Epithelial cell of proximal tubule (primary cell): ENCODE results near the gene KCNK5. TPM values are rescaled to one million over a fixed set of nuclear protein-coding genes. Genes with fewer than 3 reads are reported as not detected.

ENCODE experiments used
- DNase-seq: peaks from one replicate; pipeline ENCODE4 v3.0.0-alpha.2; 2011; ENCODE audit warnings: low read depth
- H3K4me3 ChIP-seq: 2 replicates; pipeline ENCODE4 v1.5.1; 2011; ENCODE audit warnings: low read depth, mild to moderate bottlenecking, low read length
- total RNA-seq: library from RNA; depleted of rRNA; stranded (reverse); fragments of >200 nt; gene quantifications from 2 replicates; pipeline ENCODE4 v1.2.3, GENCODE V29; 2015
- TF ChIP-seq, protein P1 (sequence below): conservative IDR thresholded peaks from 2 replicates; pipeline ENCODE4 v1.5.1; 2012; ENCODE audit warnings: low read depth, mild to moderate bottlenecking, low read length

Gene KCNK5
- total RNA-seq, 1 donor from 2014 or later = 1.6 TPM

DNA sequence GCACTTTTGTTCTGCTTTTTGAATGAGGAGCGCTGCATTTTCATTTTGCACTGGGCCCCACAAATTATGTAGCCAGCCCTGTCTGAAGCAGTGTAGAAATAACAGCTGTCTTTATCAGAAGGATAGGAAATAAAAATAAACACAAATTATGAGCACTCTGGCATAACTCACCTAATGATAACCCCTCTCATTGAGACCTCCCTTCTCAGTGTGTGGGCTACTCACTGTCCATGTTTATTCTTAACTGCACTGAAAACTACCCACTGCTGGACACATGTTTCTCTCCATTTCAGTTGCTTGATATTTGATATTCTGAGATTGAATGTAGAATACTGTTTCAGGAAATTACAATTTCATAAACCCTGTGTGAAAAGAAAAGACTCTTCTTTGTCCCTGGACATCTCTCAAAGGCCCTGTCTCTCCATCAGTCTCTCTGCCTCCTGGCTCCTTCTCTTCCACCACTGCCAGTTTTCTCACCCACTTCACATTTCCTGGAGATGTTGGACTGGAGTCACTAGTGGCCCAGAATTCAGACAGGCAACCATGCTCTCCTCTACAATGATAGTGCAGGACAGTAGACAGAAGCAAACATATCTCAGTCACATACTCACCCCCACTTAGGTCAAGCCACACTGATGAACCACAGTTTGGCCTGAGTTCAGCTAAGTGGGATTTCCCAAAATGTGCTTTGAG is 84.6 kb downstream of the KCNK5 start:
- TF ChIP-seq, protein P1, sequence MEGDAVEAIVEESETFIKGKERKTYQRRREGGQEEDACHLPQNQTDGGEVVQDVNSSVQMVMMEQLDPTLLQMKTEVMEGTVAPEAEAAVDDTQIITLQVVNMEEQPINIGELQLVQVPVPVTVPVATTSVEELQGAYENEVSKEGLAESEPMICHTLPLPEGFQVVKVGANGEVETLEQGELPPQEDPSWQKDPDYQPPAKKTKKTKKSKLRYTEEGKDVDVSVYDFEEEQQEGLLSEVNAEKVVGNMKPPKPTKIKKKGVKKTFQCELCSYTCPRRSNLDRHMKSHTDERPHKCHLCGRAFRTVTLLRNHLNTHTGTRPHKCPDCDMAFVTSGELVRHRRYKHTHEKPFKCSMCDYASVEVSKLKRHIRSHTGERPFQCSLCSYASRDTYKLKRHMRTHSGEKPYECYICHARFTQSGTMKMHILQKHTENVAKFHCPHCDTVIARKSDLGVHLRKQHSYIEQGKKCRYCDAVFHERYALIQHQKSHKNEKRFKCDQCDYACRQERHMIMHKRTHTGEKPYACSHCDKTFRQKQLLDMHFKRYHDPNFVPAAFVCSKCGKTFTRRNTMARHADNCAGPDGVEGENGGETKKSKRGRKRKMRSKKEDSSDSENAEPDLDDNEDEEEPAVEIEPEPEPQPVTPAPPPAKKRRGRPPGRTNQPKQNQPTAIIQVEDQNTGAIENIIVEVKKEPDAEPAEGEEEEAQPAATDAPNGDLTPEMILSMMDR = no peak
- no peak overlapping the region for H3K4me3 ChIP-seq
- DNase-seq = no peak

DNA sequence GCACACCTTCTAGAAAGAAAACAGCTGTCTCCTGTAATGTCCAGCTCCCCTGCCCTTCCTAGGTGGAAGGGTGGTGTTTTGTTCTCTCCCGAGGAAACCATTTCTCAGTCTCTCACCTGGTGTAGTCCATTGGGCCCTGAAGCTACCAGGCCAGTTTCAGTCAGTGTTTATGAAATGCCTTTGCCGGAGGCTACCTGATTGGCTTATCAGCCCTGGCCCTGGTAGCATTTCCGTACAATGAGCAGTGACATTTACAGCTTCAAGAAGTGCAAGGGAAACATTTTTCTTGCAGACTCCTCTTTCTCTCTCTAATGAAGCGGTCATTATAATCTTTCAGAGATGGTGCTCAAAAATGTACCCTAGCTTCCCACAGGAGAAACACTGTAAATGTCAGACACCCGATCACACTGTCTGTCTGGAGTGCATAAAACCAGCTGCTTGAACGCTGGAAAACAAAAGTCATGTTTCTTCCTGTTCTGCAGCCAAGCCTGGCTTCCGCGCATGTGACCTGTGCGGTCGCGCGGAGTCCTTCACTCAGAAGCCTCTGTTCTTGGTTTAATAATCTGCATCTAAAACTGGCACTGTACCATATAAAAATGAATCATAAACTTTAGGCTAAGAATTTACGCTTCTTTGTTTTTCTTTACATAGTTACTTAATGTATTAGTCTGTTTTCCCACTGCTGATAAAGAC is 85.9 kb downstream of the KCNK5 start:
- TF ChIP-seq, protein P1 = no peak
- no peak overlapping the region for H3K4me3 ChIP-seq
- no peak for DNase-seq

DNA sequence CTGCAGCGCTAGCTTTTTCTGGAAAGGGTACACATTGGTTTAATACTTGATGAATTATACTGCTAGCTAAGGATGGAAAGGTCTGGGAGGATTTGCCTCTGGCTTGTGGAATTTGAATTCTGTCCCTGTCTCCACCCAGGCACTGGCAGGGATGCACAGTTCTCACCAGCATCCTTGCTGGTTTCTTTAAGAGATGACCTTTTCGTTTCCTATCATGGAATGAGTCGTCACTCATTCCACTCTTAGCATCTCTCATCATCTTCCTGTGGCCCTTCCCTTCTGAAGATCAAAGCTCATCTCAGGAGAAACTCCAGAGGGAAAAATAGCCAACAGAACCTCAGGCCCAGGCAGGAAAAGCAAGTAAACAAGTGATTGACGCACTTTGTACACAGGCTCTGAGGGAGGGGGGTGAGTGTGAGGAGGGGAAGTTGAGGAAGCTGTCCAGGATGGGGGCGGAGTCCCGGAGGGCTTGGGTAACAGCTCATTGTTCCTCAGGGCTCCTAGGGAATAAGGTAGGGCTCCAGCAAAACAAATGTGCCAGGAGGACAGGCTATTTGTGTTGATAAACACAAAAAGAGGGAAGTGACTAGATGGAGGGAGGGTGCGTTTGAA is 88.6 kb downstream of the KCNK5 start:
- DNase-seq = no peak
- TF ChIP-seq, protein P1 = no peak
- H3K4me3 ChIP-seq = no peak overlapping the region

Other genes starting within 250 kb of the KCNK5 start
- gene GLP1R, start 180.7 kb downstream of the KCNK5 start, total RNA-seq = 0.07 TPM in 1 of 2 replicates, not detected in the other
- gene SAYSD1, start 114.3 kb downstream of the KCNK5 start, total RNA-seq = 14.6 and 15.7 TPM in 2 replicates
- not detected in 2 replicates for gene KCNK17, start 84.9 kb upstream of the KCNK5 start, total RNA-seq
- not detected in 2 replicates for gene KCNK16, start 93.2 kb upstream of the KCNK5 start, total RNA-seq